HepG2 (cell line): ENCODE results near the gene TMEM80. TPM values are rescaled to one million over a fixed set of nuclear protein-coding genes. Genes with fewer than 3 reads are reported as not detected.

ENCODE experiments used
- ATAC-seq: fragments of 200-7000 bp; cut with Tn5 transposase; 3 replicates; pipeline ENCODE4 v1.9.1; 2020; ENCODE audit warnings: mild to moderate bottlenecking, moderate library complexity
- BruUV-seq: library from RNA; stranded (reverse); fragments of 400-500 nt; replicated peaks from 2 replicates; lab custom pipeline; 2021; lab: Mats Ljungman, UMichigan
- CTCF ChIA-PET: fragments of 300-600 bp; formaldehyde crosslinking; extraction: SDS; loops from one replicate; lab custom pipeline; 2021; ENCODE audit warnings: low total read pairs, inconsistent platforms, low intra/inter-chr PET ratio; lab: Yijun Ruan, JAX
- POLR2A ChIA-PET: fragments of 350-600 bp; sonication (Branson Sonifier 250); formaldehyde crosslinking; loops from one replicate; lab custom pipeline; 2020; ENCODE audit warnings: antibody characterized with exemption, inconsistent platforms; lab: Yijun Ruan, JAX
- DNase-seq: peaks from one replicate; pipeline ENCODE4 v3.0.0-alpha.2; 2015; ENCODE audit warnings: low spot score
- FAIRE-seq: peaks from 3 replicates; lab custom pipeline; 2011; peaks lifted over from hg19 to GRCh38; lab: Jason Lieb, UNC
- H2AFZ ChIP-seq: one replicate; pipeline ENCODE4 v1.6.1; 2011; ENCODE audit warnings: low read length, inconsistent platforms
- H3K27ac ChIP-seq: fragments of 300-600 bp; 3 replicates; pipeline ENCODE4 v1.8.0; 2011; ENCODE audit warnings: mixed run types, mild to moderate bottlenecking, mixed read lengths, low read length, inconsistent platforms; ENCODE audit not compliant: insufficient read depth; ENCODE audit errors: extremely low read length
- H3K27me3 ChIP-seq, 2 experiments: fragments of 200-600 bp in 1 of 2; 2 replicates in 1 of 2; 3 replicates in 1 of 2; pipeline versions ENCODE4 v1.6.0 to v1.8.0; 2011; ENCODE audit warnings: low read length in 2 of 2, mild to moderate bottlenecking in 2 of 2, moderate library complexity in 2 of 2, inconsistent platforms in 1 of 2; ENCODE audit not compliant: insufficient read depth in 2 of 2, control insufficient read depth in 1 of 2
- H3K36me3 ChIP-seq, 2 experiments: fragments of 200-600 bp in 1 of 2; replicated peaks in 1 of 2; 2 replicates in 1 of 2; 3 replicates in 1 of 2; pipeline versions ENCODE4 v1.5.1 to v1.8.0; 2011; ENCODE audit warnings: low read length in 2 of 2, inconsistent platforms in 1 of 2; ENCODE audit not compliant: insufficient read depth in 2 of 2, control insufficient read depth in 1 of 2
- H3K4me1 ChIP-seq: 2 replicates; pipeline ENCODE4 v1.5.1; 2012; ENCODE audit warnings: low read length, inconsistent platforms; ENCODE audit not compliant: insufficient read depth
- H3K4me2 ChIP-seq: 2 replicates; pipeline ENCODE4 v1.6.0; 2011; ENCODE audit warnings: low read depth, low read length, inconsistent platforms
- H3K4me3 ChIP-seq, 3 experiments: fragments of 200-600 bp in 1 of 3; sonication (generic), shearing (Covaris generic) in 1 of 3; replicated peaks in 1 of 3; 2 replicates each; pipeline ENCODE4 v1.5.1; 2011 to 2016; ENCODE audit warnings: low read length in 3 of 3, inconsistent platforms in 2 of 3, low read depth in 2 of 3, mild to moderate bottlenecking in 2 of 3, control low read depth in 1 of 3, mixed read lengths in 1 of 3; ENCODE audit not compliant: insufficient read depth in 1 of 3
- H3K79me2 ChIP-seq: one replicate; pipeline ENCODE4 v1.6.1; 2011; ENCODE audit warnings: low read length, inconsistent platforms; ENCODE audit not compliant: insufficient read depth
- H3K9ac ChIP-seq: 2 replicates; pipeline ENCODE4 v1.6.0; 2011; ENCODE audit warnings: mild to moderate bottlenecking, low read depth, low read length, inconsistent platforms; ENCODE audit not compliant: insufficient read depth
- H3K9me3 ChIP-seq: 2 replicates; pipeline ENCODE4 v1.5.1; 2012; ENCODE audit warnings: mild to moderate bottlenecking, low read length
- H4K20me1 ChIP-seq: 2 replicates; pipeline ENCODE4 v1.6.0; 2011; ENCODE audit warnings: inconsistent platforms, mild to moderate bottlenecking, low read length, moderate library complexity; ENCODE audit not compliant: insufficient read depth
- AGO1 ChIP-seq: fragments of 200-400 bp; formaldehyde crosslinking; IDR thresholded peaks from 2 replicates; pipeline ENCODE4 v1.6.1; 2017; ENCODE audit warnings: mild to moderate bottlenecking, low read depth, low read length, moderate library complexity; ENCODE audit not compliant: poor library complexity, severe bottlenecking
- CENPBD1 ChIP-seq: sonication (generic); formaldehyde crosslinking; IDR thresholded peaks from 2 replicates; pipeline ENCODE4 v1.8.0; 2022; ENCODE audit warnings: missing genetic modification reagents, low read depth, mild to moderate bottlenecking, borderline replicate concordance
- NR2F2 ChIP-seq: IDR thresholded peaks from 2 replicates; pipeline ENCODE4 v1.6.1; 2012; ENCODE audit warnings: low read depth, inconsistent platforms, borderline replicate concordance
- POLR2G ChIP-seq: fragments of 200-400 bp; formaldehyde crosslinking; IDR thresholded peaks from 2 replicates; pipeline ENCODE4 v1.6.1; 2018; ENCODE audit warnings: mild to moderate bottlenecking, low read depth, low read length, moderate library complexity
- RBFOX2 ChIP-seq: fragments of 200-400 bp; formaldehyde crosslinking; IDR thresholded peaks from 2 replicates; pipeline ENCODE4 v1.6.1; 2017; ENCODE audit warnings: low read depth, mild to moderate bottlenecking, low read length
- RBM22 ChIP-seq: fragments of 200-400 bp; formaldehyde crosslinking; optimal IDR thresholded peaks from 2 replicates; pipeline ENCODE3; 2017; ENCODE audit warnings: mild to moderate bottlenecking, low read length, moderate library complexity
- SETDB1 ChIP-seq: sonication (generic); formaldehyde crosslinking; IDR thresholded peaks from 2 replicates; pipeline ENCODE4 v1.5.1; 2020; ENCODE audit warnings: missing genetic modification reagents, mild to moderate bottlenecking, borderline replicate concordance
- ZNF224 ChIP-seq: sonication (generic); formaldehyde crosslinking; IDR thresholded peaks from 2 replicates; pipeline ENCODE4 v1.5.0; 2020; ENCODE audit warnings: mild to moderate bottlenecking, missing genetic modification reagents
- ZNF235 ChIP-seq: sonication (generic); formaldehyde crosslinking; IDR thresholded peaks from 2 replicates; pipeline ENCODE4 v1.8.1; 2023; ENCODE audit warnings: mild to moderate bottlenecking, missing genetic modification reagents, borderline replicate concordance
- ZNF670 ChIP-seq: sonication (generic); formaldehyde crosslinking; IDR thresholded peaks from 2 replicates; pipeline ENCODE4 v1.8.0; 2022; ENCODE audit warnings: mild to moderate bottlenecking, missing genetic modification reagents, borderline replicate concordance
- ZNF766 ChIP-seq: sonication (generic); formaldehyde crosslinking; IDR thresholded peaks from 2 replicates; pipeline ENCODE4 v1.5.0; 2020; ENCODE audit warnings: missing genetic modification reagents, borderline replicate concordance
- WGBS: methylation state at CpG from one replicate; pipeline ENCODE4 v1.1.6; 2017; ENCODE audit warnings: low lambda C conversion rate; 5-methylcytosine and 5-hydroxymethylcytosine counted together
- in situ Hi-C: cut with HindIII; loops from 2 replicates; pipeline ENCODE4 v1.10.0; 2017; ENCODE audit warnings: low pct_unique_long_range_greater_than_20kb; ENCODE audit not compliant: extremely low pct_ligation_motif_present
- intact Hi-C: fragments of 100-400 bp; cut with micrococcal nuclease; formaldehyde crosslinking; loops from one replicate; pipeline ENCODE4 v1.10.0; 2022; ENCODE audit not compliant: unreplicated experiment
- polyA plus RNA-seq, 8 experiments: library from polyadenylated mRNA; depleted of rRNA in 3 of 8; stranded (reverse) in 7 of 8; unstranded in 1 of 8; fragments of >200 nt; fragmentation: Illumina TruSeq in 4 of 8; extraction: Trizol in 4 of 8; gene quantifications; 2 replicates each; pipeline versions ENCODE4 v1.2.1 to v1.2.3, GENCODE V29; 2011 to 2016; ENCODE audit warnings: low read depth in 4 of 8, missing spikeins in 1 of 8, mixed read lengths in 1 of 8; ENCODE audit not compliant: insufficient read depth in 1 of 8
- total RNA-seq, 5 experiments: library from RNA; depleted of rRNA; stranded (reverse); fragments of >200 nt; fragmentation: Illumina TruSeq; extraction: Trizol; gene quantifications; 2 replicates each; pipeline ENCODE4 v1.2.3, GENCODE V29; 2016; ENCODE audit warnings: low read depth in 1 of 5

The TMEM80 gene
- total and polyA plus RNA-seq, 2 of the 13 experiments (the other 11 are each of a cell fraction or from before 2014, with no cell fraction given), result 5.6 to 17.1 TPM

- H3K36me3 ChIP-seq, result peaks cover 2 to 8% of the 10 kb centered on the region in 2 experiments; a peak in 4 of 5 replicates
- no peak overlapping the region for H3K4me2 ChIP-seq
- TF ChIP-seq NR2F2, result no peak
- TF ChIP-seq AGO1, result peak; percentile 65
- ATAC-seq, result no peak
- 96% methylated on average over 12 of the region's 22 CpGs for WGBS
- DNase-seq, result no peak
- H3K4me3 ChIP-seq, result no peak overlapping the region
- H3K27me3 ChIP-seq, result no peaks in the 10 kb centered on the region; a peak in 1 of 5 replicates
- no peaks in the 10 kb centered on the region for H3K9me3 ChIP-seq
- H3K4me1 ChIP-seq, result peaks cover 69% of the 10 kb centered on the region
- POLR2A ChIA-PET, result interaction anchor here (0.9 to 1.8 kb wide), 4 partner anchors 11 to 142 kb away, joined by 3 to 7 read pairs (median 4); no protein-coding TSS in a partner anchor
- no TSS peak for BruUV-seq
- no peak for FAIRE-seq
- H3K9ac ChIP-seq, result no peak overlapping the region
- H4K20me1 ChIP-seq, result no peaks in the 10 kb centered on the region
- CTCF ChIA-PET, result no interaction called here
- in situ Hi-C loops (no loop called here), intact Hi-C loops (loop anchor here (10.0 kb wide), 1 partner anchor 47 kb away; no protein-coding TSS in a partner anchor)
- no peak overlapping the region for H2AFZ ChIP-seq
- H3K27ac ChIP-seq, result no peak overlapping the region
- H3K79me2 ChIP-seq, result peaks cover 27% of the 10 kb centered on the region
Measured at GRCh38 chr11:701741-702461, 6.3 kb downstream of the TMEM80 start.

DNA sequence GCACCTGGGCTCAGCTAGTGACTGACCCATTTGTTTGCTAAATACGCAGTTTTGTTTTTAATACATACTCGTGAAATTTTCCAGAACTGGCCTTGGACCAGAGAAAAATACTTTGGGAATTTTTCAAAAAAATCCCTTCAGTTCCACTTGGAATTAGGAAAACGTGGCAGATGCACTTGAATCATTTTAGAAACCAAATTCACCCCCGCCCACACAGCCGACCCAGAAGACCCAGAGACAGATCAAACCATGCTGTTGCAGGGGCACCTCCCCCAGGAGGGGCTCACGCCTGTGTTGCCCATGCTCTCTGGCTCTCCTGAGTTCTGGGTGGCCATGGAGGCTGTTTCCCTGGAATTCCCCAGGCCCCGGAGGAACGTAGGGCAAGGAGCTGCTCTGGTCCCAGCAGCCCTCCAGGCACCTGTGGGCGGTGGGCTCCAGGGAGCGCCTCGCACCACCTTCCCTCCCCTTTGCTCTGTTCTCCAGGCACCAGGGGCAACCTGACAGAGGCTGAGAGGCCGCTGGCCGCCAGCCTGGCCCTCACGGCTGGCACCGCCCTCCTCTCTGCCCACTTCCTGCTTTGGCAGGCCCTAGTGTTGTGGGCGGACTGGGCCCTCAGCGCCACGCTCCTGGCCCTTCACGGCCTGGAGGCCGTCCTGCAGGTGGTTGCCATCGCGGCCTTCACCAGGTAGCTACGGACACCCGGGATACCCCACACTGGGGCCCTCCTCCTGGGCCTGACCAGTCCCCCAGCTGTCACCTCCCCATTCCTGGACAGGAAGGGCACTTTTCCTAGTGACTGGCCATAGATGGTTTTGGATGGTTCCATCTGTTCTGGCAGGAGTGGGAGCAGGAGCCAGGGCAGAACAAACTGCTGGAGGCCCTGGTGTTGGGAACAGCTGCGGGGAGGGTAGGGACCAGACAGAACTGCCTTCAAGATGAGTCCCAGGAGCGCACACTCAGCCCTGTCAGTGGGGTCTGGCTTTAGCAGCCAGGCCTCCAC lies 7.1 kb downstream of the TMEM80 start:
- no peak for ATAC-seq
- no TSS peak for BruUV-seq
- Histone ChIP-seq H3K4me3 (no peak overlapping the region), H3K27ac (peak overlapping the region; percentile 96), H3K4me1 (peaks cover 66% of the 10 kb centered on the region), H3K9ac (0 out of 2 replicates have a peak overlapping the region, but pooled peaks have one; percentile 46), H3K36me3 (peaks cover 2 to 8% of the 10 kb centered on the region in 2 experiments; a peak in 4 of 5 replicates), H4K20me1 (no peaks in the 10 kb centered on the region), H3K27me3 (no peaks in the 10 kb centered on the region; a peak in 1 of 5 replicates), H3K79me2 (peaks cover 24% of the 10 kb centered on the region), H3K9me3 (no peaks in the 10 kb centered on the region), H2AFZ (no peak overlapping the region), H3K4me2 (peak overlapping the region; percentile 82; the same call in 1 of the 2 replicates)
- DNase-seq, result no peak
- no peak for FAIRE-seq
- in situ Hi-C loops, result no loop called here
- ChIA-PET POLR2A (interaction anchor here (1.7 to 7.9 kb wide), 3 partner anchors 6 to 21 kb away, joined by 7 to 203 read pairs (median 191); partner anchors contain the start of genes DEAF1 and TMEM80), CTCF (no interaction called here)
- WGBS, result 94% methylated on average over 5 of the region's 26 CpGs
- intact Hi-C loops, result loop anchor here (10.0 kb wide), 1 partner anchor 48 kb away; no protein-coding TSS in a partner anchor
- TF ChIP-seq RBFOX2 (peak; percentile 69; the same call in 1 of the 2 replicates), ZNF766 (CRISPR knock-in tag) (no peak), ZNF224 (no peak), SETDB1 (CRISPR knock-in tag) (no peak), ZNF670 (no peak), ZNF235 (CRISPR knock-in tag) (0 out of 2 replicates have a peak, but pooled peaks have one; percentile 23), RBM22 (peak; percentile 57), POLR2G (0 out of 2 replicates have a peak, but pooled peaks have one; percentile 33), CENPBD1 (CRISPR knock-in tag) (no peak)
